GM12891 (cell line): ENCODE measurements around the gene MAP7D1.
"Not testable (repeated sequence)": the region's sequence is repeated elsewhere in the genome, so short reads cannot be mapped to it uniquely, and the experiment has no call there.

Experiments
- DNase-seq: peaks from one replicate; pipeline ENCODE4 v3.0.0; 2011; ENCODE audit warnings: low spot score; ENCODE audit not compliant: insufficient read length
- FAIRE-seq: peaks from 2 replicates; lab custom pipeline; 2011; peaks lifted over from hg19 to GRCh38; lab: Jason Lieb, UNC
- PAX5 ChIP-seq: IDR thresholded peaks from 2 replicates; pipeline ENCODE4 v1.6.1; 2011; ENCODE audit warnings: low read length, moderate library complexity, mild to moderate bottlenecking; ENCODE audit not compliant: insufficient read depth, severe bottlenecking
- POLR2A ChIP-seq: IDR thresholded peaks from 2 replicates; pipeline ENCODE4 v1.6.1; 2011; ENCODE audit warnings: low read depth, low read length, control low read depth
- POLR2AphosphoS5 ChIP-seq: IDR thresholded peaks from 2 replicates; pipeline ENCODE4 v1.6.1; 2011; ENCODE audit warnings: low read depth, low read length, control low read depth
- POU2F2 ChIP-seq: IDR thresholded peaks from 2 replicates; pipeline ENCODE4 v1.6.1; 2011; ENCODE audit warnings: low read depth, mild to moderate bottlenecking, control low read depth, low read length, moderate library complexity
- SPI1 ChIP-seq: IDR thresholded peaks from 2 replicates; pipeline ENCODE4 v1.6.1; 2011; ENCODE audit warnings: low read depth, low read length, control low read depth
- TAF1 ChIP-seq: IDR thresholded peaks from 2 replicates; pipeline ENCODE4 v1.6.1; 2011; ENCODE audit warnings: low read depth, low read length, control low read depth

The MAP7D1 gene

GRCh38 chr1:36217670-36218069, 61.7 kb downstream of the MAP7D1 start:
- TF ChIP-seq POLR2A (no peak), POU2F2 (no peak), PAX5 (no peak), TAF1 (no peak), POLR2AphosphoS5 (no peak), SPI1 (no peak)
- FAIRE-seq (no peak), DNase-seq (no peak)

GRCh38 chr1:36221901-36222300, 65.9 kb downstream of the MAP7D1 start:
- FAIRE-seq, DNase-seq: not testable (repeated sequence)

GRCh38 chr1:36222481-36223380, 66.8 kb downstream of the MAP7D1 start:
- no peak for TF ChIP-seq PAX5
- TF ChIP-seq POU2F2: no peak
- no peak for TF ChIP-seq POLR2A
- TF ChIP-seq POLR2AphosphoS5: no peak
- no peak for TF ChIP-seq SPI1
- no peak for TF ChIP-seq TAF1
- DNase-seq: no peak
- FAIRE-seq: no peak

- TF ChIP-seq PAX5 (no peak), POU2F2 (no peak), POLR2AphosphoS5 (peak; percentile 8; the same call in 1 of the 2 replicates), POLR2A (peak; percentile 56; the same call in 1 of the 2 replicates), SPI1 (no peak), TAF1 (peak; percentile 56; the same call in 1 of the 2 replicates)
- FAIRE-seq: peak; percentile 72
- peak; percentile 39 for DNase-seq
Measured at GRCh38 chr1:36223381-36223995, 67.5 kb downstream of the MAP7D1 start.

GRCh38 chr1:36223996-36224536, 68.1 kb downstream of the MAP7D1 start, which contains the start of gene THRAP3:
THRAP3 (plus strand) TSS chr1:36224443; CDS start chr1:36282564, 58,121 bp downstream.
- FAIRE-seq (peak; percentile 99), DNase-seq (peak; percentile 85)
- TF ChIP-seq TAF1 (peak; percentile 75; the same call in 1 of the 2 replicates), POU2F2 (no peak), POLR2A (peak; percentile 93), POLR2AphosphoS5 (peak; percentile 95), SPI1 (no peak), PAX5 (no peak)

- FAIRE-seq: no peak
- DNase-seq: peak; percentile 77
- 0 out of 2 replicates have a peak, but pooled peaks have one; percentile 28 for TF ChIP-seq POU2F2
- TF ChIP-seq POLR2A: peak; percentile 48; the same call in 1 of the 2 replicates
- no peak for TF ChIP-seq PAX5
- peak; percentile 10; the same call in 1 of the 2 replicates for TF ChIP-seq SPI1
- peak; percentile 36 for TF ChIP-seq POLR2AphosphoS5
- no peak; the same call in 1 of the 2 replicates for TF ChIP-seq TAF1
Measured at GRCh38 chr1:36224537-36225282, 68.8 kb downstream of the MAP7D1 start.

- TF ChIP-seq POLR2A (no peak), PAX5 (no peak), POU2F2 (no peak), POLR2AphosphoS5 (no peak), TAF1 (no peak), SPI1 (no peak)
- DNase-seq: no peak
- no peak for FAIRE-seq
Measured at GRCh38 chr1:36225283-36225899, 69.4 kb downstream of the MAP7D1 start.

- FAIRE-seq, DNase-seq: not testable (repeated sequence)
Measured at GRCh38 chr1:36230279-36230678, 74.3 kb downstream of the MAP7D1 start.
